ENCODE results near the gene NDE1. TPM values are rescaled to one million over a fixed set of nuclear protein-coding genes. Genes with fewer than 3 reads are reported as not detected.

NDE1 gene
- polyA plus RNA-seq, 1 donor (not counting 4 experiments of a cell fraction or from before 2014, with no cell fraction given): 37.8 TPM

DNA sequence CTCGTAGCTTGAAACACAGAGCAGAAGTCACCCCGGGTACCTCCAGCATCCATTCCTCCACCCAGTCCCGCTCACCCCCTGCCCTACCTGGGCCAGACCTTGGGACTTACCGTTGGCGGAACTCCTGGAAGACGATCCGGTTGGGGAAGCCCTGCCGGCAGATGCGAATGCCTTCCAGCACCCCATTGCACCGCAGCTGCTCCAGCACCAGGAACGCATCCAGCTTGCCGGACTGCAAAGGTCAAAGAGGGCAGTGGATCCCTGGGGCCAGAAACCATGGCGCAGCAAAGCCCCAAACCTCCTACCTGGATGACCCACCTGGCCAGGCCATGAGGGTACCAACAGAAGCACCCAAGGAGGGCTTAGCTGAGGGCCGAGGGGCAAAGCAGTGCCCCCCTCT, 97.9 kb downstream of the NDE1 start:
- TF ChIP-seq, protein P1, sequence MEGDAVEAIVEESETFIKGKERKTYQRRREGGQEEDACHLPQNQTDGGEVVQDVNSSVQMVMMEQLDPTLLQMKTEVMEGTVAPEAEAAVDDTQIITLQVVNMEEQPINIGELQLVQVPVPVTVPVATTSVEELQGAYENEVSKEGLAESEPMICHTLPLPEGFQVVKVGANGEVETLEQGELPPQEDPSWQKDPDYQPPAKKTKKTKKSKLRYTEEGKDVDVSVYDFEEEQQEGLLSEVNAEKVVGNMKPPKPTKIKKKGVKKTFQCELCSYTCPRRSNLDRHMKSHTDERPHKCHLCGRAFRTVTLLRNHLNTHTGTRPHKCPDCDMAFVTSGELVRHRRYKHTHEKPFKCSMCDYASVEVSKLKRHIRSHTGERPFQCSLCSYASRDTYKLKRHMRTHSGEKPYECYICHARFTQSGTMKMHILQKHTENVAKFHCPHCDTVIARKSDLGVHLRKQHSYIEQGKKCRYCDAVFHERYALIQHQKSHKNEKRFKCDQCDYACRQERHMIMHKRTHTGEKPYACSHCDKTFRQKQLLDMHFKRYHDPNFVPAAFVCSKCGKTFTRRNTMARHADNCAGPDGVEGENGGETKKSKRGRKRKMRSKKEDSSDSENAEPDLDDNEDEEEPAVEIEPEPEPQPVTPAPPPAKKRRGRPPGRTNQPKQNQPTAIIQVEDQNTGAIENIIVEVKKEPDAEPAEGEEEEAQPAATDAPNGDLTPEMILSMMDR (optimal IDR thresholded peaks at IDR 0.05 in 1 of 3, IDR thresholded peaks at IDR 0.05 in 1 of 3, conservative IDR thresholded peaks at IDR 0.05 in 1 of 3; ENCODE audit: extremely low read depth in 1 of 3, insufficient read depth in 2 of 3, low read length in 3 of 3): no peak
- TF ChIP-seq EZH2 (IDR thresholded peaks at IDR 0.05; ENCODE audit: low read length): no peak
- Histone ChIP-seq H2AFZ (ENCODE audit: control insufficient read depth, low read length) (no peak overlapping the region), H3K36me3 (ENCODE audit: control insufficient read depth in 2 of 2, extremely low read depth in 1 of 2, insufficient read depth in 2 of 2, low read length in 2 of 2) (no peaks in the 10 kb centered on the region), H3K4me2 (ENCODE audit: control insufficient read depth, extremely low read depth, insufficient read depth, low read depth, low read length) (no peak overlapping the region), H3K4me3 (ENCODE audit: control insufficient read depth in 2 of 3, extremely low read depth in 1 of 3, insufficient read depth in 2 of 3, low read depth in 1 of 3, low read length in 3 of 3) (no peak overlapping the region), H3K9ac (ENCODE audit: control insufficient read depth, extremely low read depth, insufficient read depth, low read length) (no peak overlapping the region), H3K4me1 (ENCODE audit: control insufficient read depth, extremely low read depth, insufficient read depth, low read length) (no peaks in the 10 kb centered on the region), H3K27me3 (ENCODE audit: control insufficient read depth, extremely low read depth, insufficient read depth, low read length) (no peaks in the 10 kb centered on the region), H3K27ac (ENCODE audit: control insufficient read depth, insufficient read depth, low read length) (no peak overlapping the region), H4K20me1 (ENCODE audit: control insufficient read depth, extremely low read depth, insufficient read depth, low read length) (no peaks in the 10 kb centered on the region), H3K9me1 (ENCODE audit: control insufficient read depth, extremely low read depth, insufficient read depth, low read length) (no peaks in the 10 kb centered on the region), H3K9me3 (ENCODE audit: control insufficient read depth, low read depth, low read length) (no peaks in the 10 kb centered on the region), H3K79me2 (ENCODE audit: control insufficient read depth, insufficient read depth, low read length) (no peaks in the 10 kb centered on the region)
- dilution Hi-C loops (cut with MboI; ENCODE audit: extremely low pct_ligation_motif_present, low sequenced_read_pairs): no loop called here
- DNase-seq (ENCODE audit: low read depth, low spot score) (no peak), FAIRE-seq (no peak)

DNA sequence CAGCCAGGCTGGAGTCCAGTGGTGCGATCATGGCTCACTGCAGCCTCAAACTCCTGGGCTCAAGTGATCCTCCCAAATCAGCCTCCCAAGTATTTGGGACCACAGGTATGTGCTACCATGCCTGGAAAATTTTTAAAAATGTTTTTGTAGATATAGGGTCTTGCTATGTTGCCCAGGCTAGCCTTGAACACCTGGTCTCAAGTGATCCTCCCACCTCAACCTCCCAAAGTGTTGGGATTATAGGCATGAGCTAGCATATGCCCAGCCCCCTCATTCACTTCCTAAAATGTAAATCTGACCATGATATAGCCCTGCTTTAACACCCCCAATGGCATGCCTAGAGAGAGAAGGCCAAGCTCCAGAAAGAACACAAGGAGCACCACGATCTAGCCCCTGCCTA, 98.6 kb downstream of the NDE1 start:
- no peaks in the 10 kb centered on the region for H3K4me1 ChIP-seq (ENCODE audit: control insufficient read depth, extremely low read depth, insufficient read depth, low read length)
- DNase-seq (ENCODE audit: low read depth, low spot score) (no peak), FAIRE-seq (no peak)
- TF ChIP-seq EZH2 (IDR thresholded peaks at IDR 0.05; ENCODE audit: low read length): no peak
- TF ChIP-seq, protein P1 (optimal IDR thresholded peaks at IDR 0.05 in 1 of 3, IDR thresholded peaks at IDR 0.05 in 1 of 3, conservative IDR thresholded peaks at IDR 0.05 in 1 of 3; ENCODE audit: extremely low read depth in 1 of 3, insufficient read depth in 2 of 3, low read length in 3 of 3): no peak
- no peak overlapping the region for H3K9ac ChIP-seq (ENCODE audit: control insufficient read depth, extremely low read depth, insufficient read depth, low read length)
- H3K9me3 ChIP-seq (ENCODE audit: control insufficient read depth, low read depth, low read length): no peaks in the 10 kb centered on the region
- H3K27me3 ChIP-seq (ENCODE audit: control insufficient read depth, extremely low read depth, insufficient read depth, low read length): no peaks in the 10 kb centered on the region
- no peak overlapping the region for H2AFZ ChIP-seq (ENCODE audit: control insufficient read depth, low read length)
- no peak overlapping the region for H3K4me3 ChIP-seq (ENCODE audit: control insufficient read depth in 2 of 3, extremely low read depth in 1 of 3, insufficient read depth in 2 of 3, low read depth in 1 of 3, low read length in 3 of 3)
- no peaks in the 10 kb centered on the region for H3K9me1 ChIP-seq (ENCODE audit: control insufficient read depth, extremely low read depth, insufficient read depth, low read length)
- no peaks in the 10 kb centered on the region for H3K79me2 ChIP-seq (ENCODE audit: control insufficient read depth, insufficient read depth, low read length)
- H3K36me3 ChIP-seq (ENCODE audit: control insufficient read depth in 2 of 2, extremely low read depth in 1 of 2, insufficient read depth in 2 of 2, low read length in 2 of 2): no peaks in the 10 kb centered on the region
- no peak overlapping the region for H3K4me2 ChIP-seq (ENCODE audit: control insufficient read depth, extremely low read depth, insufficient read depth, low read depth, low read length)
- dilution Hi-C loops (cut with MboI; ENCODE audit: extremely low pct_ligation_motif_present, low sequenced_read_pairs): no loop called here
- H3K27ac ChIP-seq (ENCODE audit: control insufficient read depth, insufficient read depth, low read length): no peak overlapping the region
- no peaks in the 10 kb centered on the region for H4K20me1 ChIP-seq (ENCODE audit: control insufficient read depth, extremely low read depth, insufficient read depth, low read length)

All from keratinocyte (primary cell).